ENCODE results near the gene DLL3.

- no peak for TF ChIP-seq ETV6 (conservative IDR thresholded peaks at IDR 0.05 in 1 of 2, IDR thresholded peaks at IDR 0.05 in 1 of 2; ENCODE audit: borderline replicate concordance in 1 of 2, low read depth in 1 of 2)
- TF ChIP-seq, protein P1, sequence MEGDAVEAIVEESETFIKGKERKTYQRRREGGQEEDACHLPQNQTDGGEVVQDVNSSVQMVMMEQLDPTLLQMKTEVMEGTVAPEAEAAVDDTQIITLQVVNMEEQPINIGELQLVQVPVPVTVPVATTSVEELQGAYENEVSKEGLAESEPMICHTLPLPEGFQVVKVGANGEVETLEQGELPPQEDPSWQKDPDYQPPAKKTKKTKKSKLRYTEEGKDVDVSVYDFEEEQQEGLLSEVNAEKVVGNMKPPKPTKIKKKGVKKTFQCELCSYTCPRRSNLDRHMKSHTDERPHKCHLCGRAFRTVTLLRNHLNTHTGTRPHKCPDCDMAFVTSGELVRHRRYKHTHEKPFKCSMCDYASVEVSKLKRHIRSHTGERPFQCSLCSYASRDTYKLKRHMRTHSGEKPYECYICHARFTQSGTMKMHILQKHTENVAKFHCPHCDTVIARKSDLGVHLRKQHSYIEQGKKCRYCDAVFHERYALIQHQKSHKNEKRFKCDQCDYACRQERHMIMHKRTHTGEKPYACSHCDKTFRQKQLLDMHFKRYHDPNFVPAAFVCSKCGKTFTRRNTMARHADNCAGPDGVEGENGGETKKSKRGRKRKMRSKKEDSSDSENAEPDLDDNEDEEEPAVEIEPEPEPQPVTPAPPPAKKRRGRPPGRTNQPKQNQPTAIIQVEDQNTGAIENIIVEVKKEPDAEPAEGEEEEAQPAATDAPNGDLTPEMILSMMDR (IDR thresholded peaks at IDR 0.05 in 2 of 3, conservative IDR thresholded peaks at IDR 0.05 in 1 of 3; ENCODE audit: control insufficient read depth in 2 of 3, extremely low read depth in 1 of 3, insufficient read depth in 1 of 3, low read depth in 3 of 3, low read length in 3 of 3), result no peak
- TF ChIP-seq CBFB (IDR thresholded peaks at IDR 0.05; ENCODE audit: low read depth), result no peak
- no peak for TF ChIP-seq TARDBP (IDR thresholded peaks at IDR 0.05; ENCODE audit: borderline replicate concordance)
- no peak for TF ChIP-seq TCF12 (IDR thresholded peaks at IDR 0.05; ENCODE audit: low read depth, low read length)
These were observed 32.6 kb upstream of the DLL3 start for GRCh38 chr19:39465956-39466747.
